ENCODE measurements around the gene LRCH3. TPM values are rescaled to one million over a fixed set of nuclear protein-coding genes. Genes with fewer than 3 reads are reported as not detected.

LRCH3 gene
- total and polyA plus RNA-seq, 2 of the 13 experiments (the other 11 are each of a cell fraction or from before 2014, with no cell fraction given): 25.5 to 103 TPM

- peak; percentile 51 for TF ChIP-seq PATZ1 (CRISPR knock-in tag; IDR thresholded peaks at IDR 0.05)
- peak; percentile 70 for TF ChIP-seq DMAP1 (CRISPR knock-in tag; IDR thresholded peaks at IDR 0.05)
- no peak for TF ChIP-seq PAF1 (CRISPR knock-in tag; IDR thresholded peaks at IDR 0.05)
- TF ChIP-seq RXRA (CRISPR knock-in tag; IDR thresholded peaks at IDR 0.05): peak; percentile 76; the same call in 1 of the 2 replicates
- TF ChIP-seq ZNF337 (CRISPR knock-in tag; IDR thresholded peaks at IDR 0.05; ENCODE audit: borderline replicate concordance, low read depth): no peak
- no peak for TF ChIP-seq GRHL1 (CRISPR knock-in tag; conservative IDR thresholded peaks at IDR 0.05)
- peak; percentile 84 for TF ChIP-seq ISL2 (CRISPR knock-in tag; IDR thresholded peaks at IDR 0.05)
- no peak for TF ChIP-seq SIX1 (CRISPR knock-in tag; IDR thresholded peaks at IDR 0.05; ENCODE audit: borderline replicate concordance)
- no peak for TF ChIP-seq MLXIP (CRISPR knock-in tag; IDR thresholded peaks at IDR 0.05; ENCODE audit: borderline replicate concordance)
- TF ChIP-seq ZNF292 (CRISPR knock-in tag; IDR thresholded peaks at IDR 0.05; ENCODE audit: borderline replicate concordance, low read depth): no peak
- TF ChIP-seq NPAS2 (CRISPR knock-in tag; IDR thresholded peaks at IDR 0.05; ENCODE audit: borderline replicate concordance): no peak
- peak; percentile 80 for TF ChIP-seq NFIC (IDR thresholded peaks at IDR 0.05; ENCODE audit: low read length)
- no peak for TF ChIP-seq CREB3 (CRISPR knock-in tag; IDR thresholded peaks at IDR 0.05)
- TF ChIP-seq IRF2 (CRISPR knock-in tag; IDR thresholded peaks at IDR 0.05): no peak; the same call in 1 of the 2 replicates
- no peak for TF ChIP-seq ZNF616 (CRISPR knock-in tag; IDR thresholded peaks at IDR 0.05; ENCODE audit: low read depth)
- TF ChIP-seq ZSCAN22 (CRISPR knock-in tag; IDR thresholded peaks at IDR 0.05): no peak
- no peak for TF ChIP-seq MAFG (CRISPR knock-in tag; IDR thresholded peaks at IDR 0.05)
- no peak for TF ChIP-seq UBTF (CRISPR knock-in tag; IDR thresholded peaks at IDR 0.05)
- no peak for TF ChIP-seq TBL1XR1 (IDR thresholded peaks at IDR 0.05; ENCODE audit: borderline replicate concordance, low read length, partially characterized antibody)
- no peak for TF ChIP-seq ZNF563 (CRISPR knock-in tag; IDR thresholded peaks at IDR 0.05)
Measured at GRCh38 chr3:197820550-197821335, 29.7 kb downstream of the LRCH3 start (continued).
